Motor neuron (in vitro differentiated cells): ENCODE data around the gene FCRLB. TPM values are rescaled to one million over a fixed set of nuclear protein-coding genes. Genes with fewer than 3 reads are reported as not detected.
"Not testable (repeated sequence)": the region's sequence is repeated elsewhere in the genome, so short reads cannot be mapped to it uniquely, and the experiment has no call there.

Source experiments
- ATAC-seq, 8 experiments: fragments of 200-7000 bp; cut with Tn5 transposase; replicated peaks in 6 of 8; 2 replicates each; pipeline ENCODE4 v1.8.0; 2021; ENCODE audit warnings: mild to moderate bottlenecking in 8 of 8, moderate library complexity in 8 of 8
- H3K27ac ChIP-seq, 2 donors: fragments of 250-450 bp; sonication (Bioruptor Pico); 2 replicates each; pipeline ENCODE4 v1.9.0; 2021; ENCODE audit warnings: antibody characterized with exemption in 2 of 2, mild to moderate bottlenecking in 2 of 2, moderate library complexity in 1 of 2
- H3K4me1 ChIP-seq, 2 donors: fragments of 250-450 bp; sonication (Bioruptor Pico); replicated peaks in 1 of 2; 2 replicates each; pipeline ENCODE4 v1.6.1; 2021; ENCODE audit warnings: antibody characterized with exemption in 2 of 2, mild to moderate bottlenecking in 2 of 2, moderate library complexity in 1 of 2
- H3K4me3 ChIP-seq, 5 donors: fragments of 250-450 bp; sonication (Bioruptor Pico); 2 replicates each; pipeline ENCODE4 v1.9.0; 2021; ENCODE audit warnings: antibody characterized with exemption in 5 of 5, mild to moderate bottlenecking in 5 of 5, moderate library complexity in 4 of 5
- WGBS, 10 experiments: fragments of 450-650 bp; shearing (Covaris generic); methylation state at CpG; one replicate each; pipeline ENCODE4 v1.0.0; 2022; 5-methylcytosine and 5-hydroxymethylcytosine counted together
- in situ Hi-C, 9 experiments: fragments of 400-800 bp; cut with MboI; loops; one replicate each; pipeline ENCODE4 v1.15.0; 2021; ENCODE audit warnings: low sequenced_read_pairs in 9 of 9, low pct_unique_long_range_greater_than_20kb in 2 of 9; ENCODE audit not compliant: unreplicated experiment in 9 of 9
- total RNA-seq, 8 experiments: library from RNA; unstranded; fragments of 300-600 nt; gene quantifications; 2 replicates each; pipeline versions ENCODE4 v1.2.3 to v1.2.4, GENCODE V29; 2022

The FCRLB gene
- total RNA-seq, 8 experiments from 2014 or later: 0.59 to 7.0 (median 1.4) TPM

GRCh38 chr1:161723459-161724141 is 2.3 kb downstream of the FCRLB start:
- ATAC-seq: no peak
- in situ Hi-C loops: no loop called here
- WGBS, 10 experiments: 70 to 100% (median 94%) methylated on average over 1 to 8 of the region's 8 CpGs; no CpG with 5 or more reads in 2 of the 10 experiments
- H3K4me3 ChIP-seq: no peak overlapping the region
- no peak overlapping the region for H3K27ac ChIP-seq
- peaks cover 5 to 6% of the 10 kb centered on the region in 2 donors for H3K4me1 ChIP-seq

GRCh38 chr1:161725258-161725907 is 4.0 kb downstream of the FCRLB start:
- not testable (repeated sequence) for H3K4me1 ChIP-seq, ATAC-seq, H3K27ac ChIP-seq
- in situ Hi-C loops: loop anchor here in 4 of 9 experiments (25.0 kb wide), 2 partner anchors 88 to 513 kb away; partner anchors contain the start of genes APOA2 (in 2 of the 4), FCER1G (in 2 of the 4), FCGR3B (in 2 of the 4) and NDUFS2 (in 2 of the 4)
- peak overlapping the region; percentile 57 to 86 (median 71) for H3K4me3 ChIP-seq
- 23 to 70% (median 49%) methylated on average over 2 to 21 of the region's 22 CpGs for WGBS, 10 experiments

- in situ Hi-C loops: loop anchor here in 4 of 9 experiments (25.0 kb wide), 2 partner anchors 89 to 514 kb away; partner anchors contain the start of genes APOA2 (in 2 of the 4), FCER1G (in 2 of the 4), FCGR3B (in 2 of the 4) and NDUFS2 (in 2 of the 4)
- 0 to 20% (median 0%) methylated on average over 1 to 15 of the region's 34 CpGs; no CpG with 5 or more reads in 5 of the 10 experiments for WGBS, 10 experiments
- ATAC-seq: peak; percentile 10 to 47 (median 34)
- Histone ChIP-seq H3K4me1 (peaks cover 5 to 6% of the 10 kb centered on the region in 2 donors), H3K4me3 (peak overlapping the region; percentile 57 to 86 (median 71)), H3K27ac (peak overlapping the region; percentile 60 to 74)
Observed at GRCh38 chr1:161725908-161726472, 4.6 kb downstream of the FCRLB start.

GRCh38 chr1:161726473-161727255 is 5.3 kb downstream of the FCRLB start:
- WGBS, 10 experiments: 2 to 3% methylated on average over 13 to 20 of the region's 83 CpGs; no CpG with 5 or more reads in 8 of the 10 experiments
- in situ Hi-C loops: loop anchor here in 4 of 9 experiments (25.0 kb wide), 2 partner anchors 89 to 514 kb away; partner anchors contain the start of genes APOA2 (in 2 of the 4), FCER1G (in 2 of the 4), FCGR3B (in 2 of the 4) and NDUFS2 (in 2 of the 4)

GRCh38 chr1:161727256-161727924 is 6.0 kb downstream of the FCRLB start:
- ATAC-seq: peak in 7 of 8 experiments; percentile 1 to 35 (median 13)
- whole genome bisulfite sequencing, 10 experiments: 0 to 33% (median 8%) methylated on average over 3 to 28 of the region's 38 CpGs; no CpG with 5 or more reads in 2 of the 10 experiments
- peak overlapping the region; percentile 85 to 91 for H3K27ac ChIP-seq
- in situ Hi-C loops: loop anchor here in 4 of 9 experiments (25.0 kb wide), 2 partner anchors 90 to 515 kb away; partner anchors contain the start of genes APOA2 (in 2 of the 4), FCER1G (in 2 of the 4), FCGR3B (in 2 of the 4) and NDUFS2 (in 2 of the 4)
- peaks cover 5 to 6% of the 10 kb centered on the region in 2 donors for H3K4me1 ChIP-seq
- H3K4me3 ChIP-seq: peak overlapping the region; percentile 57 to 86 (median 71)

More at GRCh38 chr1:161726473-161727255, 5.3 kb downstream of the FCRLB start:
- H3K27ac ChIP-seq: peak overlapping the region; percentile 85 to 91
- H3K4me1 ChIP-seq: peaks cover 5 to 6% of the 10 kb centered on the region in 2 donors
- peak; percentile 72 to 85 (median 82) for ATAC-seq
- H3K4me3 ChIP-seq: peak overlapping the region; percentile 57 to 86 (median 71)

GRCh38 chr1:161728376-161729226 is 7.3 kb downstream of the FCRLB start:
- in situ Hi-C loops: loop anchor here in 4 of 9 experiments (25.0 kb wide), 2 partner anchors 91 to 516 kb away; partner anchors contain the start of genes APOA2 (in 2 of the 4), FCER1G (in 2 of the 4), FCGR3B (in 2 of the 4) and NDUFS2 (in 2 of the 4)
- H3K27ac ChIP-seq: no peak overlapping the region
- ATAC-seq: no peak
- 63 to 100% (median 87%) methylated on average over 1 to 4 of the region's 7 CpGs; no CpG with 5 or more reads in 1 of the 10 experiments for WGBS, 10 experiments
- H3K4me3 ChIP-seq: no peak overlapping the region
- peaks cover 5 to 6% of the 10 kb centered on the region in 2 donors for H3K4me1 ChIP-seq

GRCh38 chr1:161730050-161730564 is 8.8 kb downstream of the FCRLB start:
- 25 to 90% (median 64%) methylated on average over 1 to 6 of the region's 6 CpGs; no CpG with 5 or more reads in 2 of the 10 experiments for WGBS, 10 experiments
- in situ Hi-C loops: loop anchor here in 4 of 9 experiments (25.0 kb wide), 2 partner anchors 93 to 518 kb away; partner anchors contain the start of genes APOA2 (in 2 of the 4), FCER1G (in 2 of the 4), FCGR3B (in 2 of the 4) and NDUFS2 (in 2 of the 4)
- no peak overlapping the region for H3K27ac ChIP-seq

GRCh38 chr1:161731241-161731640 is 9.9 kb downstream of the FCRLB start:
- WGBS, 10 experiments: 60 to 100% (median 76%) methylated on average over 1 to 6 of the region's 6 CpGs; no CpG with 5 or more reads in 2 of the 10 experiments
- Histone ChIP-seq H3K4me3 (no peak overlapping the region), H3K4me1 (peaks cover 2 to 3% of the 10 kb centered on the region in 2 donors), H3K27ac (no peak overlapping the region)
- ATAC-seq: no peak
- in situ Hi-C loops: loop anchor here in 4 of 9 experiments (25.0 kb wide), 2 partner anchors 94 to 519 kb away; partner anchors contain the start of genes APOA2 (in 2 of the 4), FCER1G (in 2 of the 4), FCGR3B (in 2 of the 4) and NDUFS2 (in 2 of the 4)

More at GRCh38 chr1:161730050-161730564, 8.8 kb downstream of the FCRLB start:
- ATAC-seq: no peak
- H3K4me3 ChIP-seq: no peak overlapping the region
- peaks cover 5 to 6% of the 10 kb centered on the region in 2 donors for H3K4me1 ChIP-seq

GRCh38 chr1:161731981-161732718 is 10.8 kb downstream of the FCRLB start:
- 20 to 100% (median 65%) methylated on average over 2 to 5 of the region's 5 CpGs for WGBS, 10 experiments
- in situ Hi-C loops: loop anchor here in 4 of 9 experiments (25.0 kb wide), 2 partner anchors 95 to 520 kb away; partner anchors contain the start of genes APOA2 (in 2 of the 4), FCER1G (in 2 of the 4), FCGR3B (in 2 of the 4) and NDUFS2 (in 2 of the 4)
- Histone ChIP-seq H3K4me1 (peaks cover 2 to 3% of the 10 kb centered on the region in 2 donors), H3K27ac (no peak overlapping the region), H3K4me3 (no peak overlapping the region)
- no peak for ATAC-seq
